KOPT-K1 (cell line): ENCODE measurements around the gene SEPTIN5.
"Not testable (repeated sequence)": the region's sequence is repeated elsewhere in the genome, so short reads cannot be mapped to it uniquely, and the experiment has no call there.

ENCODE experiments used
- H3K27ac ChIP-seq: fragments of 200-600 bp; sonication (generic); 2 replicates; pipeline ENCODE4 v1.5.1; 2016; ENCODE audit warnings: antibody characterized with exemption, mild to moderate bottlenecking, low read depth, low read length; ENCODE audit not compliant: poor library complexity, severe bottlenecking
- H3K36me3 ChIP-seq: fragments of 200-600 bp; sonication (generic); 2 replicates; pipeline ENCODE4 v1.5.1; 2017; ENCODE audit warnings: antibody characterized with exemption, mild to moderate bottlenecking, low read length, moderate library complexity; ENCODE audit not compliant: insufficient read depth
- H3K9me3 ChIP-seq: fragments of 200-600 bp; sonication (generic); 2 replicates; pipeline ENCODE4 v1.5.1; 2017; ENCODE audit warnings: antibody characterized with exemption, low read length, mild to moderate bottlenecking; ENCODE audit not compliant: insufficient read depth, poor library complexity, severe bottlenecking

SEPTIN5 gene

DNA sequence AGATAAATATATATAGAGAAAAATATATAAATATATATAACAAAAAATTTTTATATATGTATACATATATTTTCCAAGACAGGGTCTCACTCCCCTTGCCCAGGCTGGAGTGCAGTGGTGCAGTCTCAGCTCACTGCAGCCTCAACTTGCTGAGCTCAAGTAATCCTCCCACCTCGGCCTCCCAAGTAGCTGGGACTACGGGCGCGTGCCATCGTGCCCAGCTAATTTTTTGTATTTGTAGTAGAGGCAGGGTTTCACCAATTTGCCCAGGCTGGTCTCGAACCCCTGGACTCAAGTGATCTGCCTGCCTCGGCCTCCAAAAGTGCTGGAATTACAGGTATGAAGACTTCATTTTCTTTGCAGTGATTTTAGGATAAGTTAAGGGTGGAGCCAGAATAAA, 38.9 kb upstream of the SEPTIN5 start:
- Histone ChIP-seq H3K9me3 (peaks cover 11% of the 10 kb centered on the region), H3K27ac (no peak overlapping the region), H3K36me3 (no peaks in the 10 kb centered on the region)

GRCh38 chr22:19676437-19676836, 37.9 kb upstream of the SEPTIN5 start:
- H3K36me3 ChIP-seq: not testable (repeated sequence)

DNA sequence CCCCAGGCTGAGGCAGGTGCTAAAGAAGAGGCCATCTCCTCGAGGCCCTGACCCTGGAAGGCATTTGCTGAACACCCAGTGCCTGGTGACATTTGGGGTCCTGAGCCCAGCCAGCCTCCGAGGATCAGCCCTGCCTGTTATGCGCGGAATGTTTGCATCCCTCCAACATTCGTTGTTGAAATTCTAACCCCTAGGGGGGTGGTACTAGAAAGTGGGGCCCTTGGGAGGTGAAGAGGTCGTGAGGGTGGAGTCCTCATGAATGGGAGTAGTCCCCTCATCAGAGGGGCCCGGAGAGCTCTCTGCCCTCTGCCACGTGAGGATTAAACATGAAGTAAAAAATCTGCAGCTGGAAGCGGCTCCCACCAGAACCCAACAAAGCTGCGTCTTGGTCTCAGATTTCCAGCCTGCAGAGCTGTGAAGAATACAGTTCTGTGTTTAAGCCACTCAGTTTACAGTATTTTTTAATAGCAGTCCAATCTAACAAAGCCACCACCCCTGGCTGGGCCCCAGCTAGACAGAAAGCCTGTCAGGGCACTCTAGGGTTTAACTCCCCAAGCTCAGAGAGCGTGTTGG, 35.3 kb upstream of the SEPTIN5 start:
- H3K9me3 ChIP-seq: no peaks in the 10 kb centered on the region
- H3K36me3 ChIP-seq: no peaks in the 10 kb centered on the region
- no peak overlapping the region for H3K27ac ChIP-seq

More at GRCh38 chr22:19676437-19676836, 37.9 kb upstream of the SEPTIN5 start:
- H3K27ac ChIP-seq, H3K9me3 ChIP-seq: not testable (repeated sequence)

DNA sequence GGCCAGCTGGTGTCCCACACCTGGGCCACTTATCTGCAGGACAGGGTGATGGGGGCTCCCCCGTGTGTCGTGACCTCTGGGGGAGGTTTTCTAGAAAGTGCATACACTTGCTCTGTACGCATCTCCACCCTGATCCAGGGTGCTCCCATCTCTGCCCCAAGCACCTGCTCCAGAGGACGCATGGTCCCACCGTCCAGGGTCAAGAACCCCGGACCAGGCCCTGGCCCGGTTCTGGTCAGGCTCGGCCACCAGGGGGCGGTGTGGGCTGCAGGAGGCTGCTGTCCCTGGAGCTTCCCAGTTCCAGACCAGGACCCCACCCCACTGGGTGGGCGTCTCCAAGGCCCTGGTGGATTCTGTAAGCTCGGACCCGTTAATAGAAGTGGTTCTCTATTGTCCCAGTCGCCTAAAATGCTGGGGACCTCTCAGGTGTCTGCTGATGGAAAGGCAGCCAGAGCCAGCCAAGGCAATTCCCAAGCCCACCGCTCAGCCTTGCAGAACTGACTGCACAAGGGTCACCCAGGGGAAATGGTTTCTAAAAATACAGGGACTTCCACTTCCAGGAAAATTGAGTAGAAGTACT, 34.7 kb upstream of the SEPTIN5 start:
- Histone ChIP-seq H3K9me3 (no peaks in the 10 kb centered on the region), H3K36me3 (no peaks in the 10 kb centered on the region), H3K27ac (no peak overlapping the region)

GRCh38 chr22:19680287-19680881, 33.9 kb upstream of the SEPTIN5 start:
- Histone ChIP-seq H3K36me3 (no peaks in the 10 kb centered on the region), H3K27ac (no peak overlapping the region), H3K9me3 (no peaks in the 10 kb centered on the region)

DNA sequence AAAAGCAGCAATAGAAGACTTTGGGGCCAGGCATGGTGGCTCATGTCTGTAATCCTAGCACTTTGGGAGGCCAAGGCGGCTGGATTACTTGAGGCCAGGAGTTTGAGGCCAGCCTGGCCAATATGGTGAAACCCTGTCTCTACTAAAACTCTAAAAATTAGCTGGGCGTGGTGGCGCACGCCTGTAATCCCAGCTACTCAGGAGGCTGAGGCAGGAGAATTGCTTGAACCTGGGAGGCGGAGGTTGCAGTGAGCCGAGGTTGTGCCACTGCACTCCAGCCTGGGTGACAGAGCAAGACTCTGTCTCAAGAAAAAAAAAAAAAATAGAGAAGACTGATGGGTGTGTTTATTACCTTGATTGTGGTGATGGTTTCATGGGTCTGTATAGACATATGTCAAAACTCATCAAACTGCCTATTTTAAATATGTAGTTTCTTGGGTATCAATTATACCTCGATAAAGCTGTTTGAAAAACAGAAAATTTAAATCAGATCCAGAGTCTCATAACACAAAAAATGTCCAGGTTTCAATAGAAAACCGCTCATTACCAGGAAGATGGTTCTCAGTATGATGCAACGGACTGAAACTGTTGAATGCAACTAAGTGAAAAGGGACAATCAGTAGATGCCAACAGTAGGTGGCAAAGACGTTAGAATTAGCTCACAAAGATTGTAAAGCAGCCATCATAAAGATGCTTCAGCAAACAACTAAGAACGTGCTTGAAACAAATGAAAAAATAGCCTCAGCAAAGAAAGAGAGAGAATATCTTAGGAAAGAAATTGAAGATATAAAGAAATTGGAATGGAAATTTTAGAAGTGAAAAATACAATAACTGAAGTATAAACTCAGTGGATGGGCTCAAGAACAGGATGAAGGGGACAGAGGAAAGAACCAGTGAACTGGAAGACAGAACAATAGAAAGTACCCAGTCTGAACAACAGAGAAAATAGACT, 33.1 kb upstream of the SEPTIN5 start:
- no peak overlapping the region for H3K27ac ChIP-seq
- H3K36me3 ChIP-seq: no peaks in the 10 kb centered on the region
- H3K9me3 ChIP-seq: no peaks in the 10 kb centered on the region

DNA sequence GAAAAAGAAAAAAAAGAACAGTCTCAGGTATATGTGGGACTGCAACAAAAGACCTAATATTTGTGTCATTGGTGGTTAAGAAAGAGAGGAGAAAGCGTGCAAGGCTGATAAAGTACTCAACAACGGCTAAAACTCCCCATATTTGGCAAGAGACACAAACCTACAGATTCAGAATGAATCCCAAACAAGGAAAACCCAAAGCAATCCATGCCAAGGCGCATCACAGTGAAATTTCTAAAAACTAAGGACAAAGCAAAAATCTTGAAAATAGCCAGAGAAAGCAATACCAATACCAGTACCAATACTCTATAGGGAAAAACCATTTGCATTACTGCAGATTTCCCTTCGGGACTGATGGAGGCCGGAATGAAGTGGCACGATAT, 32.4 kb upstream of the SEPTIN5 start:
- Histone ChIP-seq H3K36me3 (no peaks in the 10 kb centered on the region), H3K27ac (no peak overlapping the region), H3K9me3 (no peaks in the 10 kb centered on the region)

DNA sequence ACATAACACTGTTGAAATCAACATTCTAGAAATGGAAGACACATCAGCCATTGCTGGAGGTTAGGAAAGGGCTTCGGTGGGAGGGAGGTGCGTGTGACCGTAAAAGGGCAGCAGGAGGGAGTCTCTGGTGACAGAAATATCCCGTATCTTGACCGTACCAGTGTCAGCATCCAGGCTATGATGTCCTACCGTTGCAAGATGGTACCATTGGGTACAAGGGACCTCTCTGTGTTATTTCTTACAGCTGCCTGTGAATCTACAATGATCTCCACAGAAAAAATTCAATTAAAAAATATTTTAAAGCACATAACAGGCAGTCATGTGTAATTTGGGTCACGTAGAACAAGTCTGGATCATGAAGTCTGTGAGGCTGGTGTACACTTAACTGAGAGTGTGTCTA, 27.4 kb upstream of the SEPTIN5 start:
- Histone ChIP-seq H3K9me3 (no peaks in the 10 kb centered on the region), H3K27ac (no peak overlapping the region)

GRCh38 chr22:19687561-19688300, 26.6 kb upstream of the SEPTIN5 start:
- Histone ChIP-seq H3K27ac (no peak overlapping the region), H3K36me3 (no peaks in the 10 kb centered on the region), H3K9me3 (no peaks in the 10 kb centered on the region)

More for the DNA sequence above, 27.4 kb upstream of the SEPTIN5 start:
- no peaks in the 10 kb centered on the region for H3K36me3 ChIP-seq

GRCh38 chr22:19688301-19689290, 25.7 kb upstream of the SEPTIN5 start:
- Histone ChIP-seq H3K36me3 (no peaks in the 10 kb centered on the region), H3K9me3 (no peaks in the 10 kb centered on the region), H3K27ac (no peak overlapping the region)

DNA sequence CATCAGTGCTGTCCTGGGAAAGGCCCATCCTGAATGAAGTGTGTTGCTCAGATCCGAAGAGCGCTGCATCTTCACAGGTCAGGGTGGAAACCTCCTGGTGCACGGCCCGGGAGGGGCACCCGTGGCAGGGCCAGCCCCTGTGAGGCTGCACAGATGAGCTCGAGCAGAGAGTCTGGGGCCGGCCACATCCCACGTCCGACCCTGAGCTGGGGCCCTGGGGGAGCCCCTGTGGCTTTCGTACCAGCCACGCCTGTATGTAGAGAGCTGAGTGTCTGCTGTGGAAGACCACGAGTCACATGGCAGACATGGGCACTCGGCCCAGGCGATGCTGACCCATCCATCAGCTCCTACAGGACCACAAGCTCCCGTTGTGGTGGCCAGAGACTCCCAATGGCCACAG, 24.9 kb upstream of the SEPTIN5 start:
- Histone ChIP-seq H3K36me3 (no peaks in the 10 kb centered on the region), H3K27ac (no peak overlapping the region), H3K9me3 (no peaks in the 10 kb centered on the region)

- H3K36me3 ChIP-seq: no peaks in the 10 kb centered on the region
- H3K9me3 ChIP-seq: no peaks in the 10 kb centered on the region
- H3K27ac ChIP-seq: no peak overlapping the region
Observed at GRCh38 chr22:19691007-19691720, 23.1 kb upstream of the SEPTIN5 start.

DNA sequence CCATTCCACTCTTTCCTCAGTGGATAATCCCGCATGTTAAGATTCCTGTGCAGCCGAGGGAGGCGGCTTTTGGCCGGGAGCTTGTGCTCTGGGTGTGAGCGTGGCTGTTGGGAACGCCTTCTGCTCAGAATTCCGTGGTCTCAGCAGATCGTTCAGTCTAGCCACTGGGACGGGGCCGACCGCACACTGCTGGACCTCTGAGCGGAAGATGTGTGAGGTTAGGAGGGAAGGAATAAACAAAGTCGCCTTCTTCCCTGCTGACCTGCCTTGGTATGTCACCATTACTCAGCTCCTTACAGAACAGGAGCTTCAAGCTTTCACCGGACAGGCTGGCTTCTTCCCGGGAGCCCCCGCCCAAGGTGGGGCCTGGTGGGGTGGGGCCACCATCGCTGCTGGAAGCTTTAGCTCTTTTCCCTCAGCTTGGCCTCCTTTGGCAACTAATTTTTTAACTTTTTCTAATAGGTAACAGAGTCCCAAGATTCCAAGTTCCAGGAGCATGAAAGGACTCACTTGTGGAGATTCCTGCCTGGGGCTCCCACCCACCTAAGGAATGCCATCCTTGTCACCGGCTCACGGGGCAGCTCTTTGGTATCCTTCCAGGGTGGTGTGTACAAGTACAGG, 22.5 kb upstream of the SEPTIN5 start:
- Histone ChIP-seq H3K36me3 (no peaks in the 10 kb centered on the region), H3K27ac (no peak overlapping the region), H3K9me3 (no peaks in the 10 kb centered on the region)
